CD4-positive, alpha-beta T cell (primary cell): ENCODE results near the gene SNX8. TPM values are rescaled to one million over a fixed set of nuclear protein-coding genes. Genes with fewer than 3 reads are reported as not detected.

Experiments
- ATAC-seq: fragments of 200-7000 bp; cut with Tn5 transposase; one replicate; pipeline ENCODE4 v1.10.0; 2022; ENCODE audit warnings: mild to moderate bottlenecking; ENCODE audit not compliant: poor library complexity
- CTCF ChIA-PET: fragments of 350-600 bp; sonication (Branson Sonifier 250); formaldehyde crosslinking; loops from one replicate; lab custom pipeline; 2021; ENCODE audit warnings: antibody characterized with exemption, inconsistent platforms; lab: Charles Lee
- POLR2A ChIA-PET: fragments of 350-600 bp; sonication (Branson Sonifier 250); formaldehyde crosslinking; loops from one replicate; lab custom pipeline; 2021; ENCODE audit warnings: antibody characterized with exemption, inconsistent platforms; lab: Charles Lee
- DNase-seq, 14 experiments: peaks; one replicate each; pipeline ENCODE4 v3.0.0-alpha.2; 2013 to 2020; ENCODE audit warnings: mixed read lengths in 2 of 14
- H3K27ac ChIP-seq, 2 donors: one replicate each; pipeline versions ENCODE4 v1.5.1 to v1.7.0; 2013; ENCODE audit warnings: low read length in 2 of 2, low read depth in 1 of 2, mild to moderate bottlenecking in 1 of 2
- H3K27me3 ChIP-seq, 2 experiments: 1 replicate in 1 of 2; 2 replicates in 1 of 2; pipeline versions ENCODE4 v1.6.1 to v1.7.0; 2013; ENCODE audit warnings: low read length in 2 of 2, control low read depth in 1 of 2, mild to moderate bottlenecking in 1 of 2, moderate library complexity in 1 of 2; ENCODE audit not compliant: insufficient read depth in 2 of 2, control insufficient read depth in 1 of 2
- H3K36me3 ChIP-seq: one replicate; pipeline ENCODE4 v1.6.1; 2013; ENCODE audit warnings: low read length, control low read depth; ENCODE audit not compliant: insufficient read depth
- H3K4me1 ChIP-seq: one replicate; pipeline ENCODE4 v1.6.1; 2013; ENCODE audit warnings: low read length, control low read depth; ENCODE audit not compliant: insufficient read depth
- H3K4me3 ChIP-seq: one replicate; pipeline ENCODE4 v1.5.1; 2013; ENCODE audit warnings: mild to moderate bottlenecking, low read length, moderate library complexity
- H3K9me3 ChIP-seq, 2 experiments: 1 replicate in 1 of 2; 2 replicates in 1 of 2; pipeline versions ENCODE4 v1.6.1 to v1.7.0; 2013; ENCODE audit warnings: low read length in 2 of 2, mild to moderate bottlenecking in 2 of 2, control low read depth in 1 of 2, moderate library complexity in 1 of 2; ENCODE audit not compliant: control insufficient read depth in 1 of 2, insufficient read depth in 1 of 2
- H3K27ac Mint-ChIP-seq: one replicate; pipeline ENCODE4 v1.8.0; 2020; ENCODE audit warnings: mixed read lengths
- H3K27me3 Mint-ChIP-seq: one replicate; pipeline ENCODE4 v1.8.0; 2021; ENCODE audit warnings: mixed read lengths
- H3K36me3 Mint-ChIP-seq: one replicate; pipeline ENCODE4 v1.8.0; 2021; ENCODE audit warnings: low read depth, mixed read lengths
- H3K4me1 Mint-ChIP-seq: one replicate; pipeline ENCODE4 v1.8.0; 2021; ENCODE audit warnings: low read depth, mixed read lengths
- H3K4me3 Mint-ChIP-seq: one replicate; pipeline ENCODE4 v1.8.0; 2020; ENCODE audit warnings: mild to moderate bottlenecking, mixed read lengths
- H3K9me3 Mint-ChIP-seq: one replicate; pipeline ENCODE4 v1.8.0; 2020; ENCODE audit warnings: mixed read lengths
- intact Hi-C, 2 experiments: fragments of 100-400 bp; cut with DNase I in 1 of 2; cut with micrococcal nuclease in 1 of 2; formaldehyde crosslinking; loops; one replicate each; pipeline versions ENCODE4 v1.15.1 to v1.9.0; 2023 to 2025; cut with DNase I, micrococcal nuclease
- total RNA-seq, 174 experiments: library from RNA in 2 of 174; stranded (reverse) in 2 of 174; gene quantifications; one replicate each; pipeline ENCODE4 v1.2.3 and lab custom pipeline; 2021 to 2026
- TF ChIP-seq, protein P1 (sequence below): fragments of 200-600 bp; IDR thresholded peaks from one replicate; pipeline ENCODE4 v1.8.0; 2022; ENCODE audit warnings: antibody characterized with exemption, mild to moderate bottlenecking

SNX8 gene
- total RNA-seq, 2 experiments from 2014 or later = 4.2 to 4.5 TPM

DNA sequence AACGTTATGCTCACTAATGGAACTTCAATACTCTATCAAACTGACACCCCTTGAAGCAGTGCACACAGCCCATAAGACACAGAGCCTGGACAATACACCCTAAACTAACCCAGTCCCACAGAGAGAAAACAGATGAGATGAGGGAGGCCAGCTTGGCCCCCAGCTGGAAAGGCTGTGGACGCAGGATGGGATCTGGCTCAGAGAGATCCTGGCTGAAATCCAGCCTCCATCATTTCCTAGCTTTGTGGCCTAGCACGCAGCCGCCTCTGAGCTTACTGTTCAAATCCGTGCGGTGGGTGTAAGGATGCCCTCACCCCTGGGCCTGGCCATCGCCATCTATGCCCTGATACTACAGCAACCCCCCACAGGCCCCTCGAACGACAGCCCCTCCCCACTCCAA is 32.7 kb downstream of the SNX8 start:
- no peaks in the 10 kb centered on the region for H3K27me3 ChIP-seq
- CTCF ChIA-PET = no interaction called here
- H3K9me3 Mint-ChIP-seq = no peaks in the 10 kb centered on the region
- H3K36me3 Mint-ChIP-seq = peaks cover 8% of the 10 kb centered on the region
- no peak overlapping the region for H3K4me3 Mint-ChIP-seq
- no peaks in the 10 kb centered on the region for H3K4me1 Mint-ChIP-seq
- H3K27me3 Mint-ChIP-seq = no peaks in the 10 kb centered on the region
- no peak overlapping the region for H3K27ac ChIP-seq
- no peak for DNase-seq
- intact Hi-C loops = no loop called here
- TF ChIP-seq, protein P1, sequence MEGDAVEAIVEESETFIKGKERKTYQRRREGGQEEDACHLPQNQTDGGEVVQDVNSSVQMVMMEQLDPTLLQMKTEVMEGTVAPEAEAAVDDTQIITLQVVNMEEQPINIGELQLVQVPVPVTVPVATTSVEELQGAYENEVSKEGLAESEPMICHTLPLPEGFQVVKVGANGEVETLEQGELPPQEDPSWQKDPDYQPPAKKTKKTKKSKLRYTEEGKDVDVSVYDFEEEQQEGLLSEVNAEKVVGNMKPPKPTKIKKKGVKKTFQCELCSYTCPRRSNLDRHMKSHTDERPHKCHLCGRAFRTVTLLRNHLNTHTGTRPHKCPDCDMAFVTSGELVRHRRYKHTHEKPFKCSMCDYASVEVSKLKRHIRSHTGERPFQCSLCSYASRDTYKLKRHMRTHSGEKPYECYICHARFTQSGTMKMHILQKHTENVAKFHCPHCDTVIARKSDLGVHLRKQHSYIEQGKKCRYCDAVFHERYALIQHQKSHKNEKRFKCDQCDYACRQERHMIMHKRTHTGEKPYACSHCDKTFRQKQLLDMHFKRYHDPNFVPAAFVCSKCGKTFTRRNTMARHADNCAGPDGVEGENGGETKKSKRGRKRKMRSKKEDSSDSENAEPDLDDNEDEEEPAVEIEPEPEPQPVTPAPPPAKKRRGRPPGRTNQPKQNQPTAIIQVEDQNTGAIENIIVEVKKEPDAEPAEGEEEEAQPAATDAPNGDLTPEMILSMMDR = no peak
- no peaks in the 10 kb centered on the region for H3K4me1 ChIP-seq
- H3K4me3 ChIP-seq = no peak overlapping the region
- no peaks in the 10 kb centered on the region for H3K9me3 ChIP-seq
- no peak overlapping the region for H3K27ac Mint-ChIP-seq
- POLR2A ChIA-PET = no interaction called here
- no peaks in the 10 kb centered on the region for H3K36me3 ChIP-seq
- ATAC-seq = no peak

DNA sequence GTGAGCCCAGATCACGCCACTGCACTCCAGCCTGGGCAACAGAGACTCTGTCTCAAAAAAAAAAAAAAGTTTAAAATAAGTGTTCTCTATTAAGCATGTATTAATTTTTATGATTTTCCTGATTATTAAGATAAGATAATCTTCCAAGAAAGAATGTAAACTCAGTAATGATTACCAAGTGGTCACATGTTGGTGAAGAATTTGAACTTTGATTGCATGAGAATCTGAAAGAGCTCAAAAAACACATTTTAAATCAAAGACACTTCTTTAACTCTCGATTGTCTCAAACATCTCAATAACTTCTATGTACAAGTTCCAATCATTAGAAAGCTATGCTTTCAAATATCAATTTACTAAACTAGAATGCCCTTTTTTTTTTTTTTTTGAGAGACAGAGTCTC is 33.8 kb downstream of the SNX8 start:
- Histone ChIP-seq H3K27ac (no peak overlapping the region), H3K4me3 (no peak overlapping the region), H3K36me3 (no peaks in the 10 kb centered on the region), H3K27me3 (no peaks in the 10 kb centered on the region), H3K9me3 (no peaks in the 10 kb centered on the region), H3K4me1 (no peaks in the 10 kb centered on the region)
- DNase-seq (no peak), ATAC-seq (no peak)
- POLR2A ChIA-PET = no interaction called here
- Mint-ChIP-seq H3K9me3 (no peaks in the 10 kb centered on the region), H3K27me3 (no peaks in the 10 kb centered on the region), H3K27ac (no peak overlapping the region), H3K36me3 (peaks cover 8% of the 10 kb centered on the region), H3K4me3 (no peak overlapping the region), H3K4me1 (no peaks in the 10 kb centered on the region)
- TF ChIP-seq, protein P1 = no peak
- CTCF ChIA-PET = no interaction called here
- intact Hi-C loops = no loop called here

DNA sequence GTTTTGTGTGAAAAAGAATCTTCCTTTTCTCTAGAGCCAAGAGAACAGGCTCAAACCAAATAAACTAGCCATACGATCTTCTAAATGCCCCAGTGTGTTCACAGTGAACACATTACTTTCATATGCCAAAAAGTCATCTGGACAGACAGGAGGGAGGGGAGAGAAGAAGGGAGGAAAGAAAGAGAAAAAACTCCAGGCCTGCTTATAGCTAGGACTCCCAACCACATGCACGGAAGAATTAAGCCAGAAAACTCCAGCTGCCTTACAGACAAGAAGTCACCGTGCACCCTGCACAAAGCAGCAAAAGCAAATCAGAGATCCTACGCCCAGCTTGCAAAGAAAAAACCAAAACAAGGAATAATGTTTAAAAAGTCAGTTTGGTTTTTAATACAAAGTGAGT is 34.3 kb downstream of the SNX8 start:
- no peak overlapping the region for H3K27ac Mint-ChIP-seq
- no peaks in the 10 kb centered on the region for H3K27me3 Mint-ChIP-seq
- TF ChIP-seq, protein P1 = no peak
- Histone ChIP-seq H3K36me3 (no peaks in the 10 kb centered on the region), H3K4me1 (no peaks in the 10 kb centered on the region), H3K27ac (no peak overlapping the region), H3K9me3 (no peaks in the 10 kb centered on the region), H3K4me3 (no peak overlapping the region), H3K27me3 (no peaks in the 10 kb centered on the region)
- CTCF ChIA-PET = no interaction called here
- POLR2A ChIA-PET = no interaction called here
- H3K4me3 Mint-ChIP-seq = no peak overlapping the region
- no peaks in the 10 kb centered on the region for H3K4me1 Mint-ChIP-seq
- intact Hi-C loops = no loop called here
- H3K36me3 Mint-ChIP-seq = peaks cover 8% of the 10 kb centered on the region
- H3K9me3 Mint-ChIP-seq = no peaks in the 10 kb centered on the region
- ATAC-seq (no peak), DNase-seq (no peak)
